GM19238 (cell line): ENCODE results near the gene BEST4.
"Not testable (repeated sequence)": the region's sequence is repeated elsewhere in the genome, so short reads cannot be mapped to it uniquely, and the experiment has no call there.

Experiments used
- DNase-seq: peaks from one replicate; pipeline ENCODE4 v3.0.0; 2011; ENCODE audit warnings: low spot score; ENCODE audit not compliant: insufficient read length

BEST4 gene

GRCh38 chr1:44778705-44779576, 9.0 kb downstream of the BEST4 start:
- no peak for DNase-seq

GRCh38 chr1:44777969-44778635, 9.9 kb downstream of the BEST4 start:
- no peak for DNase-seq

- no peak for DNase-seq
These were observed 10.4 kb downstream of the BEST4 start for GRCh38 chr1:44777547-44777946.

- no peak for DNase-seq
These were observed 11.3 kb downstream of the BEST4 start for GRCh38 chr1:44776730-44777068.

GRCh38 chr1:44775930-44776729, 11.8 kb downstream of the BEST4 start:
- DNase-seq, result peak; percentile 24

GRCh38 chr1:44775078-44775929, 12.7 kb downstream of the BEST4 start, which contains the start of gene RPS8:
RPS8 (plus strand) TSS chr1:44775540; CDS start chr1:44775597, 57 bp downstream.
- DNase-seq, result peak; percentile 78

GRCh38 chr1:44766421-44766820, 21.5 kb downstream of the BEST4 start:
- DNase-seq, result not testable (repeated sequence)

- no peak for DNase-seq
These were observed 27.1 kb downstream of the BEST4 start for GRCh38 chr1:44760876-44761275.

GRCh38 chr1:44759077-44759476, 28.9 kb downstream of the BEST4 start:
- no peak for DNase-seq

GRCh38 chr1:44757420-44757819, 30.6 kb downstream of the BEST4 start:
- no peak for DNase-seq

- DNase-seq, result no peak
These were observed 40.1 kb downstream of the BEST4 start for GRCh38 chr1:44747878-44748277.

GRCh38 chr1:44743211-44743610, 44.8 kb downstream of the BEST4 start:
- DNase-seq, result no peak

- DNase-seq, result no peak
These were observed 47.8 kb downstream of the BEST4 start for GRCh38 chr1:44740179-44740617.

- DNase-seq, result peak; percentile 99
These were observed 48.4 kb downstream of the BEST4 start, which contains the start of gene KIF2C for GRCh38 chr1:44739307-44740178. KIF2C (plus strand) TSS chr1:44739837; CDS start chr1:44739933, 96 bp downstream.

- DNase-seq, result not testable (repeated sequence)
These were observed 49.0 kb downstream of the BEST4 start for GRCh38 chr1:44738953-44739306.

GRCh38 chr1:44735992-44736391, 52.0 kb downstream of the BEST4 start:
- DNase-seq, result no peak

GRCh38 chr1:44733784-44734183, 54.2 kb downstream of the BEST4 start:
- DNase-seq, result no peak
